ENCODE data around the gene IL17RB. TPM values are rescaled to one million over a fixed set of nuclear protein-coding genes. Genes with fewer than 3 reads are reported as not detected.

IL17RB gene
- total and polyA plus RNA-seq, 2 of the 4 experiments (the other 2 are of a cell fraction): under 0.01 TPM; not detected in 1

GRCh38 chr3:53881691-53882593 is 35.6 kb downstream of the IL17RB start, which contains the start of gene ACTR8:
Gene ACTR8, minus strand, starts transcription at chr3:53882152. Its CDS starts 51 bp downstream, at chr3:53882101.
- BruUV-seq (replicated peaks): no TSS peak
- H3K4me1 ChIP-seq (ENCODE audit: control insufficient read depth, insufficient read depth, low read length): peaks cover 8% of the 10 kb centered on the region
- H4K91ac ChIP-seq (ENCODE audit: insufficient read depth, low read depth, low read length): peak within 1 kb of the TSS; percentile 81
- H3K79me1 ChIP-seq (ENCODE audit: low read depth in 1 of 2, low read length in 2 of 2): peaks cover 13 to 19% of the 10 kb centered on the region in 2 experiments
- H3K27ac ChIP-seq (ENCODE audit: insufficient read depth, low read length): peak within 1 kb of the TSS; percentile 97
- H2AFZ ChIP-seq (replicated peaks; ENCODE audit: low read length, poor library complexity): peak within 1 kb of the TSS; percentile 88
- H3K14ac ChIP-seq (replicated peaks; ENCODE audit: low read depth, low read length): peak within 1 kb of the TSS; percentile 75
- H3K56ac ChIP-seq (ENCODE audit: extremely low read depth, insufficient read depth, low read length): peak within 1 kb of the TSS; percentile 70
- peak; percentile 77 for DNase-seq
- peak within 1 kb of the TSS; percentile 97 for H4K5ac ChIP-seq (ENCODE audit: low read depth, low read length)
- H3K4me2 ChIP-seq (ENCODE audit: low read depth, low read length): peak within 1 kb of the TSS; percentile 99
- H3K9me3 ChIP-seq (ENCODE audit: control insufficient read depth, insufficient read depth, low read length): no peaks in the 10 kb centered on the region
- no peak within 1 kb of the TSS for H2BK20ac ChIP-seq (ENCODE audit: low read depth, low read length)
- peak within 1 kb of the TSS; percentile 26 for H2BK120ac ChIP-seq (ENCODE audit: low read depth, low read length)
- CTCF ChIA-PET: no interaction called here
- H3K36me3 ChIP-seq (ENCODE audit: control insufficient read depth, insufficient read depth, low read length): peaks cover 19% of the 10 kb centered on the region
- POLR2A ChIA-PET (ENCODE audit: unreplicated experiment): interaction anchor here (0.8 kb wide), 1 partner anchor 10 kb away, joined by 4 read pairs; the partner anchor contains the start of gene SELENOK
- 4% methylated on average over 10 of the region's 65 CpGs; no CpG with 5 or more reads in 1 of the 2 experiments for WGBS, 2 experiments (ENCODE audit: extremely low coverage in 2 of 2, insufficient read length in 1 of 2)
- intact Hi-C loops (cut with micrococcal nuclease) (loop anchor here (1.0 to 10.0 kb wide), 3 partner anchors 9 to 585 kb away; partner anchors contain the start of genes DCP1A and SELENOK), in situ Hi-C loops (cut with MboI; ENCODE audit: low sequenced_read_pairs) (loop anchor here (25.0 kb wide), 1 partner anchor 595 kb away; no protein-coding TSS in a partner anchor), dilution Hi-C loops (cut with HindIII; ENCODE audit: low sequenced_read_pairs, unreplicated experiment) (no loop called here)
- H2BK15ac ChIP-seq (ENCODE audit: low read depth, low read length): no peak within 1 kb of the TSS; the same call in 2 of the 3 replicates
- peak within 1 kb of the TSS; percentile 73 for H3K4me3 ChIP-seq (ENCODE audit: insufficient read depth, low read depth, low read length)
- TF ChIP-seq RFX5 (IDR thresholded peaks at IDR 0.05; ENCODE audit: low read depth, low read length) (no peak), RAD21 (IDR thresholded peaks at IDR 0.05; ENCODE audit: low read length) (no peak), ELK1 (IDR thresholded peaks at IDR 0.05; ENCODE audit: borderline replicate concordance, low read depth, low read length) (no peak), POLR2A (IDR thresholded peaks at IDR 0.05; ENCODE audit: low read depth, low read length) (peak; percentile 81), USF2 (IDR thresholded peaks at IDR 0.05; ENCODE audit: low read depth, low read length) (no peak), MAZ (IDR thresholded peaks at IDR 0.05; ENCODE audit: borderline replicate concordance, low read depth, low read length) (peak; percentile 56; the same call in 1 of the 2 replicates), BHLHE40 (IDR thresholded peaks at IDR 0.05; ENCODE audit: low read depth, low read length) (no peak), SMC3 (IDR thresholded peaks at IDR 0.05; ENCODE audit: low read depth, low read length) (no peak), MXI1 (IDR thresholded peaks at IDR 0.05; ENCODE audit: borderline replicate concordance, low read depth, low read length) (peak; percentile 74; the same call in 1 of the 2 replicates), FOS (IDR thresholded peaks at IDR 0.05; ENCODE audit: low read depth, low read length) (no peak), MAFK (IDR thresholded peaks at IDR 0.05; ENCODE audit: low read depth, low read length) (no peak)
- TF ChIP-seq, protein P1, sequence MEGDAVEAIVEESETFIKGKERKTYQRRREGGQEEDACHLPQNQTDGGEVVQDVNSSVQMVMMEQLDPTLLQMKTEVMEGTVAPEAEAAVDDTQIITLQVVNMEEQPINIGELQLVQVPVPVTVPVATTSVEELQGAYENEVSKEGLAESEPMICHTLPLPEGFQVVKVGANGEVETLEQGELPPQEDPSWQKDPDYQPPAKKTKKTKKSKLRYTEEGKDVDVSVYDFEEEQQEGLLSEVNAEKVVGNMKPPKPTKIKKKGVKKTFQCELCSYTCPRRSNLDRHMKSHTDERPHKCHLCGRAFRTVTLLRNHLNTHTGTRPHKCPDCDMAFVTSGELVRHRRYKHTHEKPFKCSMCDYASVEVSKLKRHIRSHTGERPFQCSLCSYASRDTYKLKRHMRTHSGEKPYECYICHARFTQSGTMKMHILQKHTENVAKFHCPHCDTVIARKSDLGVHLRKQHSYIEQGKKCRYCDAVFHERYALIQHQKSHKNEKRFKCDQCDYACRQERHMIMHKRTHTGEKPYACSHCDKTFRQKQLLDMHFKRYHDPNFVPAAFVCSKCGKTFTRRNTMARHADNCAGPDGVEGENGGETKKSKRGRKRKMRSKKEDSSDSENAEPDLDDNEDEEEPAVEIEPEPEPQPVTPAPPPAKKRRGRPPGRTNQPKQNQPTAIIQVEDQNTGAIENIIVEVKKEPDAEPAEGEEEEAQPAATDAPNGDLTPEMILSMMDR (conservative IDR thresholded peaks at IDR 0.05; ENCODE audit: low read depth, low read length): 0 out of 2 replicates have a peak, but pooled peaks have one; percentile 4
- peak within 1 kb of the TSS; percentile 82 for H3K9ac ChIP-seq (ENCODE audit: low read depth, low read length)
- H2AK5ac ChIP-seq (ENCODE audit: low read depth, low read length): peak within 1 kb of the TSS; percentile 62; the same call in 1 of the 2 replicates
- peak within 1 kb of the TSS; percentile 81 to 95 for H4K8ac ChIP-seq (ENCODE audit: low read depth in 2 of 2, low read length in 2 of 2)
- H3K9me1 ChIP-seq (ENCODE audit: insufficient read depth, low read length): peaks cover 6% of the 10 kb centered on the region; the same call in 1 of the 2 replicates
- H2BK5ac ChIP-seq (ENCODE audit: low read depth, low read length, poor library complexity, severe bottlenecking): peak within 1 kb of the TSS; percentile 68
- no peaks in the 10 kb centered on the region for H4K20me1 ChIP-seq (ENCODE audit: insufficient read depth, low read length)
- peak within 1 kb of the TSS; percentile 86 for H2AK9ac ChIP-seq (replicated peaks; ENCODE audit: low read depth, low read length, poor library complexity)
- peak within 1 kb of the TSS; percentile 76 for H3K4ac ChIP-seq (ENCODE audit: low read depth, low read length)
- H3K18ac ChIP-seq (ENCODE audit: low read depth, low read length): peak within 1 kb of the TSS; percentile 56
- ATAC-seq (ENCODE audit: low read depth): peak; percentile 97
- H3K23ac ChIP-seq (ENCODE audit: low read depth, low read length): peak within 1 kb of the TSS; percentile 90
- H3K27me3 ChIP-seq (ENCODE audit: control insufficient read depth, insufficient read depth, low read length): no peaks in the 10 kb centered on the region

All from IMR-90 (cell line).